H1 (cell line): ENCODE results near the gene EEF1AKMT3.

ENCODE experiments used
- ATF2 ChIP-seq: IDR thresholded peaks from 2 replicates; pipeline ENCODE4 v1.6.1; 2012; ENCODE audit warnings: low read length, inconsistent platforms
- ATF3 ChIP-seq: IDR thresholded peaks from 2 replicates; pipeline ENCODE4 v1.6.1; 2011; ENCODE audit warnings: low read depth, mild to moderate bottlenecking, low read length; ENCODE audit not compliant: insufficient read depth
- CBX8 ChIP-seq: fragments of 300-800, 300-1000 bp; sonication (generic); IDR thresholded peaks from 2 replicates; pipeline ENCODE4 v1.7.1; 2016; ENCODE audit warnings: low read depth, low read length, borderline replicate concordance
- CHD7 ChIP-seq: fragments of 300-600 bp; sonication (generic); IDR thresholded peaks from 2 replicates; pipeline ENCODE4 v1.7.1; 2012; ENCODE audit warnings: low read length, moderate library complexity, mild to moderate bottlenecking, inconsistent platforms; ENCODE audit not compliant: insufficient replicate concordance
- CREB1 ChIP-seq: IDR thresholded peaks from 2 replicates; pipeline ENCODE4 v1.6.1; 2012; ENCODE audit warnings: inconsistent platforms
- CTCF ChIP-seq, 3 experiments: IDR thresholded peaks; 1 replicate in 2 of 3; 2 replicates in 1 of 3; pipeline versions ENCODE4 v1.5.1 to v1.6.1; 2011; ENCODE audit warnings: low read length in 3 of 3, mild to moderate bottlenecking in 3 of 3, inconsistent platforms in 2 of 3, low read depth in 1 of 3, moderate library complexity in 1 of 3; ENCODE audit not compliant: insufficient read depth in 1 of 3; ENCODE audit errors: control extremely low read depth in 1 of 3
- EZH2 ChIP-seq: fragments of 200-600 bp; sonication (generic); IDR thresholded peaks from 2 replicates; pipeline ENCODE4 v1.7.1; 2012; ENCODE audit warnings: low read depth, mild to moderate bottlenecking, moderate library complexity, low read length, inconsistent platforms; ENCODE audit not compliant: severe bottlenecking
- JUN ChIP-seq: IDR thresholded peaks from 2 replicates; pipeline ENCODE4 v1.6.1; 2011; ENCODE audit warnings: low read depth, mild to moderate bottlenecking, improper control_type of control experiment, low read length
- POLR2A ChIP-seq, 2 experiments: IDR thresholded peaks; 1 replicate in 1 of 2; 2 replicates in 1 of 2; pipeline ENCODE4 v1.6.1; 2011; ENCODE audit warnings: low read depth in 2 of 2, low read length in 2 of 2, mild to moderate bottlenecking in 2 of 2; ENCODE audit errors: control extremely low read depth in 1 of 2
- RAD21 ChIP-seq, 2 experiments: IDR thresholded peaks in 1 of 2; conservative IDR thresholded peaks in 1 of 2; 2 replicates each; pipeline ENCODE4 v1.6.1; 2011; ENCODE audit warnings: low read depth in 2 of 2, low read length in 2 of 2, improper control_type of control experiment in 1 of 2, inconsistent platforms in 1 of 2, mild to moderate bottlenecking in 1 of 2, moderate library complexity in 1 of 2
- TAF1 ChIP-seq: IDR thresholded peaks from 2 replicates; pipeline ENCODE4 v1.6.1; 2011; ENCODE audit warnings: mild to moderate bottlenecking, low read depth, low read length
- ZNF274 ChIP-seq: IDR thresholded peaks from 2 replicates; pipeline ENCODE4 v1.7.0; 2012; ENCODE audit warnings: low read length, borderline replicate concordance; ENCODE audit errors: extremely low read depth

- no peak for TF ChIP-seq CTCF (IDR thresholded peaks at IDR 0.05; ENCODE audit: control extremely low read depth in 1 of 3, insufficient read depth in 1 of 3, low read depth in 1 of 3, low read length in 3 of 3)
- no peak for TF ChIP-seq ZNF274
- no peak for TF ChIP-seq ATF3
- TF ChIP-seq POLR2A (IDR thresholded peaks at IDR 0.05; ENCODE audit: control extremely low read depth in 1 of 2, low read depth in 2 of 2, low read length in 2 of 2): no peak
- TF ChIP-seq CHD7: no peak
- TF ChIP-seq RAD21 (IDR thresholded peaks at IDR 0.05 in 1 of 2, conservative IDR thresholded peaks at IDR 0.05 in 1 of 2; ENCODE audit: low read depth in 2 of 2, low read length in 2 of 2): no peak
- no peak for TF ChIP-seq EZH2
- TF ChIP-seq CBX8: no peak
- TF ChIP-seq TAF1: no peak
- no peak for TF ChIP-seq ATF2
- no peak for TF ChIP-seq JUN
- TF ChIP-seq CREB1: no peak
Observed at GRCh38 chr12:57769594-57769993, 2.8 kb upstream of the EEF1AKMT3 start.
